ENCODE measurements around the gene CACNA2D3. TPM values are rescaled to one million over a fixed set of nuclear protein-coding genes. Genes with fewer than 3 reads are reported as not detected.

Gene CACNA2D3
- total RNA-seq, 6 donors from 2014 or later = 2.9 to 16.8 (median 4.9) TPM

- 55 to 64% methylated on average over 9 of the region's 9 CpGs for WGBS, 2 donors
- H3K27me3 ChIP-seq = no peaks in the 10 kb centered on the region
- no peaks in the 10 kb centered on the region for H3K9me3 ChIP-seq
- no peak overlapping the region for H3K4me3 ChIP-seq
- ATAC-seq (ENCODE audit: low FRiP score in 2 of 2) (no peak), DNase-seq (peak in 1 of 2 donors; percentile 29)
- H3K36me3 ChIP-seq = no peaks in the 10 kb centered on the region
- TF ChIP-seq POLR2A (IDR thresholded peaks at IDR 0.05) (no peak), POLR2AphosphoS5 (IDR thresholded peaks at IDR 0.05) (no peak), EP300 (IDR thresholded peaks at IDR 0.05) (no peak)
- TF ChIP-seq, protein P1, sequence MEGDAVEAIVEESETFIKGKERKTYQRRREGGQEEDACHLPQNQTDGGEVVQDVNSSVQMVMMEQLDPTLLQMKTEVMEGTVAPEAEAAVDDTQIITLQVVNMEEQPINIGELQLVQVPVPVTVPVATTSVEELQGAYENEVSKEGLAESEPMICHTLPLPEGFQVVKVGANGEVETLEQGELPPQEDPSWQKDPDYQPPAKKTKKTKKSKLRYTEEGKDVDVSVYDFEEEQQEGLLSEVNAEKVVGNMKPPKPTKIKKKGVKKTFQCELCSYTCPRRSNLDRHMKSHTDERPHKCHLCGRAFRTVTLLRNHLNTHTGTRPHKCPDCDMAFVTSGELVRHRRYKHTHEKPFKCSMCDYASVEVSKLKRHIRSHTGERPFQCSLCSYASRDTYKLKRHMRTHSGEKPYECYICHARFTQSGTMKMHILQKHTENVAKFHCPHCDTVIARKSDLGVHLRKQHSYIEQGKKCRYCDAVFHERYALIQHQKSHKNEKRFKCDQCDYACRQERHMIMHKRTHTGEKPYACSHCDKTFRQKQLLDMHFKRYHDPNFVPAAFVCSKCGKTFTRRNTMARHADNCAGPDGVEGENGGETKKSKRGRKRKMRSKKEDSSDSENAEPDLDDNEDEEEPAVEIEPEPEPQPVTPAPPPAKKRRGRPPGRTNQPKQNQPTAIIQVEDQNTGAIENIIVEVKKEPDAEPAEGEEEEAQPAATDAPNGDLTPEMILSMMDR (IDR thresholded peaks at IDR 0.05) = no peak
- no peaks in the 10 kb centered on the region for H3K4me1 ChIP-seq
- H3K27ac ChIP-seq = no peak overlapping the region
Measured at GRCh38 chr3:54138937-54139547, 16.7 kb downstream of the CACNA2D3 start.

- DNase-seq = no peak
- no peak overlapping the region for H3K27ac ChIP-seq
- 75 to 80% methylated on average over 4 of the region's 4 CpGs for WGBS, 2 donors
- no peaks in the 10 kb centered on the region for H3K36me3 ChIP-seq
- no peak overlapping the region for H3K4me3 ChIP-seq
- no peaks in the 10 kb centered on the region for H3K4me1 ChIP-seq
- ATAC-seq (ENCODE audit: low FRiP score in 2 of 2) = no peak
- H3K27me3 ChIP-seq = no peaks in the 10 kb centered on the region
- no peaks in the 10 kb centered on the region for H3K9me3 ChIP-seq
- TF ChIP-seq EP300 (IDR thresholded peaks at IDR 0.05) (no peak), POLR2A (IDR thresholded peaks at IDR 0.05) (no peak), POLR2AphosphoS5 (IDR thresholded peaks at IDR 0.05) (no peak)
- TF ChIP-seq, protein P1 (IDR thresholded peaks at IDR 0.05) = no peak
Measured at GRCh38 chr3:54139630-54140029, 17.3 kb downstream of the CACNA2D3 start.

DNA sequence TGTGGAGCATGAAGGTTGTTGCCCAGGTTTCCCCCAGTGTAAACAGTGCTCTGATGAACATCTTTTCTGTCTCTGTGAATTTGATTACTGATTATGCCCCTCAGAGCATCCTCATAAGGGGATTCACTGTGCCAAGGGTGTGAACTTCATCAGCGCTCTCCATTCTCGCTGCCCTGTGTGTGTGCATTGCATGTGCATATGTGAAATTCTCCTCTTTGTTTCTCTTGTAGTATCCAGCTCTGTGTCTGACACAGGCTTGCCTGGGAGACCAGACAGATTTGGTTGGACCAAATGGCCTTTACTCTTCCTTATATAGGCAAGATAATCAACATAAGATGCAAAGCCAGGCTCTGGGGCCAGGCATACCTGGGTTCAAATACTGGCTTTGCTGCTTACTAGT, 21.9 kb downstream of the CACNA2D3 start:
- ATAC-seq (ENCODE audit: low FRiP score in 2 of 2) (no peak), DNase-seq (no peak)
- TF ChIP-seq POLR2A (IDR thresholded peaks at IDR 0.05) = no peak
- TF ChIP-seq POLR2AphosphoS5 (IDR thresholded peaks at IDR 0.05) = no peak
- no peak for TF ChIP-seq EP300 (IDR thresholded peaks at IDR 0.05)
- TF ChIP-seq, protein P1 (IDR thresholded peaks at IDR 0.05) = no peak
- 72 to 86% methylated on average over 2 of the region's 2 CpGs for WGBS, 2 donors
- peaks cover 0 to 9% (median 0%) of the 10 kb centered on the region in 4 donors for H3K4me1 ChIP-seq
- H3K27me3 ChIP-seq = no peaks in the 10 kb centered on the region
- no peaks in the 10 kb centered on the region for H3K36me3 ChIP-seq
- no peaks in the 10 kb centered on the region for H3K9me3 ChIP-seq
- no peak overlapping the region for H3K4me3 ChIP-seq
- no peak overlapping the region for H3K27ac ChIP-seq

GRCh38 chr3:54146506-54147239, 24.3 kb downstream of the CACNA2D3 start:
- DNase-seq (peak; percentile 31 to 74), ATAC-seq (ENCODE audit: low FRiP score in 2 of 2) (peak; percentile 63 to 70)
- H3K4me1 ChIP-seq = peaks cover 0 to 9% (median 0%) of the 10 kb centered on the region in 4 donors
- no peak overlapping the region for H3K4me3 ChIP-seq
- no peak for TF ChIP-seq EP300 (IDR thresholded peaks at IDR 0.05)
- TF ChIP-seq POLR2A (IDR thresholded peaks at IDR 0.05) = no peak
- no peak for TF ChIP-seq POLR2AphosphoS5 (IDR thresholded peaks at IDR 0.05)
- TF ChIP-seq, protein P1 (IDR thresholded peaks at IDR 0.05) = peak in 5 of 6 experiments; percentile 35 to 72 (median 68)
- no peaks in the 10 kb centered on the region for H3K9me3 ChIP-seq
- H3K36me3 ChIP-seq = no peaks in the 10 kb centered on the region
- no peak overlapping the region for H3K27ac ChIP-seq
- 14 to 34% methylated on average over 3 to 14 of the region's 14 CpGs for WGBS, 2 donors
- no peaks in the 10 kb centered on the region for H3K27me3 ChIP-seq

All from upper lobe of left lung (tissue), 6 donors.